ENCODE data around the gene MCHR2.

The MCHR2 gene

DNA sequence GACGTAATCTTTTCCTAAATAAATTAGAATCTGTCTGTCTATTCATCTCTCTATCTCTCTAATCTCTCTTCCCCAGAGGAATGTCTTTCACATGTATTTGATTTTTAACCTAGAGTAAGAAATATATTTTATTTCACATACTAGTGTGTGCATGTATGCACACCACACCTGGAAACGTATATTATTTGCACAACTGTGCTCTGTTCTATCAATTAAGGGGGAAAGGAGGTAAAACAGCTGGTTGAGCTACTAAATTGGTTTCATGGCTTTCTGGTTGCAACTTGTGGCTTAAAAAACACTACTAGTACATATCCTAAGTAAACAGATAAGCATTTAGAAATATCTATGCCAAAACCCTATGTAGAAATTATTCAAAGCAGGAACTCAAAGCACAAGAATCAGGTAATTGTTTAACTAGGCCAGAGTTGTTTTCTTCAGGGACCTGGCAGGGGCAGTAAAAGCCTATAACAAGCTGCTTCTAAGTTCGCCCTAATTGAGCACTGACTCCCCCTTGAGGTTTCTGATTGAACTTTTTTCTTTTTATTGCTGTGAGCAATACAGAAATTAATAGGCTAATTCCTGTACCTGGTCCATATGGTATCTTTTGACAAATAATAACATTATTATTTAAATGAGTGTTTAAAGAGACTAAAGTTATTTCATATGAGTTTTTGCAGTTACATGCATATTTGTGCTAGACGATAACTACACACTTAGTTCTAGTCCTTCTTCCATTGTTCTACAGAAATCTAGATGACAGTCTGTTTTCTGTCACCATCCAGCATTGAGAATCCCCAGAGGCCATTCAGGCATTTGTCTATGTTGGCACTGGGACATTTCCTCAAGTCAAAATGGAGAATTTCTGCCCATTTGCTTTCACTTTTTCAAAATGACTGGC, 88.6 kb downstream of the MCHR2 start:
- no peak for DNase-seq
- ATAC-seq = peak; percentile 40

DNA sequence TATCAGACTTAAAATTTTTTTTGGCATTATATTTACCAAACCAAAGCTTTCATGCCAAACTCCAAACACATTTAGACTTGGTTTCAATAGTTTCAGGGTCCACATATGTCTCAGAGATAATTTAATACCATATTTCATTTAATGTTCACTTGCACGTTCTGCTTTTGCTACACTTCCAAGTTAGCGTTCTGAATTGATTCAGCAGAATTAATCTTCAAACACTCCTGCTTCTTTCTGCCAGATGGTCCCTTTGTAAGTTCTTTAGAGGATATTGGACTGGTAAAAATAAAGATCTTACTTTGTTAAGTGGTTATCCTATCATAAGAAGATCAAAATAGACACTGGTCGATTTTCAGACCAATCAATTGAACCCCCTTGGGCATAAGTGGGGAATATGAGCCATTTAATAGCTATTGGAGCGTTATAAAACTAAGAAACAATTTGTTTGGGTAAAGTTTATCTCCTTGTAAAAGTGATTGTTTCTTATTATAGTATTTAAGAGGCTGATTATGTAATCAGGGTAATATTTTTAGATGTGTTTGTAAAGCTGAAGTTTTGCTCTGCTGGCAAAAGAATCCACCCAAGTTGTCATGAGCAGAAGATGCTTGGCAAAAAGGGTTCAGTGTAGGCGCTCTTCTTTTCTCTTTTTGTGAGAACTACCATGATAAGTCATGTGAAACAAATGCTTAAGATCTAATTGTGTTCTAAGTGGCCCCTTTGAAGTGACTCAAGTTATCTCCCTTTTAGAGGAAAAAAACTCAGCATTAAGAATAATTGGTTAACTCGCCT, 92.2 kb downstream of the MCHR2 start:
- DNase-seq = no peak
- ATAC-seq = no peak

DNA sequence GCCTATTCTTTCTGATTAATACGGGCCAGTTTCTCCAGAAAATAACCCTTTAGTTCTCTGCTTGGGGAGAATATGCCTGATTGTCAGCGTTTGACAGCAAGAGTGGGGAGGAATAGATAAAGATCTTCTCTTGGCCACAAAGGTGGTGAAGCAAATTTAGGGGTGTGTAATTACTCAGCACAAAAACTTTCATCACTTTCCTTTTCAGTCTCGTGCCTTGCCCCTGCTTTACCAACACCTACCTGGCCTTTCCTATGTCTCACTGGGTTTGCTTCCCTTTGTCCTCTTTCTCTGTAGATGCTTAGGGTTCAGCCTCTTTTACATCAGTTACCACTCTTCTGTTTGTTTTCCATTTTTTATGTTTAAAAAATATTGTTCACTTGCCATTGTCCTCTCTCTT, 99.2 kb downstream of the MCHR2 start:
- ATAC-seq (no peak), DNase-seq (no peak)

- DNase-seq = no peak
- ATAC-seq = no peak
These were observed 107.0 kb downstream of the MCHR2 start for GRCh38 chr6:99887066-99887465.

DNA sequence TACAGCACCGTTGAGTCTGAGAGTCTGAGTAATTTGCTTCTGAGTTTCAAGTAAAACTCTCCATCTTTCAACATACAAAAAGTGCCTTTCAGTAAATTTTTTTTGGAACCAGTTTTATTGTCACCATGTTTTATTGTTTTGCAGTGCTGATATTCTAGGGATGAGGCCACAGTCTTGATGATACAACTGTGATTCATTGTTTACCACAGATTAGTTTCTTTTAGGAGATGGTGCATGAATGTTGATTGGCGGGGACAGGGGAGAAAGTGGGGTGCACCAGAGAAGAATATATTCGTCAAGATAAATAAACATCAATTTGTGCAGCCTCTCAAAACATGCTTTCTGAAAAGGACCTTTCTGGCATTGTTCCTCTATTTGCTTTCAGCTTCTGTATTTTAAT, 109.0 kb downstream of the MCHR2 start:
- ATAC-seq (no peak), DNase-seq (no peak)

- no peak for DNase-seq
These were observed 111.8 kb downstream of the MCHR2 start for GRCh38 chr6:99882128-99882702.

GRCh38 chr6:99879431-99879830, 114.6 kb downstream of the MCHR2 start:
- DNase-seq = no peak
- no peak for ATAC-seq

More at GRCh38 chr6:99882128-99882702, 111.8 kb downstream of the MCHR2 start:
- no peak for ATAC-seq

DNA sequence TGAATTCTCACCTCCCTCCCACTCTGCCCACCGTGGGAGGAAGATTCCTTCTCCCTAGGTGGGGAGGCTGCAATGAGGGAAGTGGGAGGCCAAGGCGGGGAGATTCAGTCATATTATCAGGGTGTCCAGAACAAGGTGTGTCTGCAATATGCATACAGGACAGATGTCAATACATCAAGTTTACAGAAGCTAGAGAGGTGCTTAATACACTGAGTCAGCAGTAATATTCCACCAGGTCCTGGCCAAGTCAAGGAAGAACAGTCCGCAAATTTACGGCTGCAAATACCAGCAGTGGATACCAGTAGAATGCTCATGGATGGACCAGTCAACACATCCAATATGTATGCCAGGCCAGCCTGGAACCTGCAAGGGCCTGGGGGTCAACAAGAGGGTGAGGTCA, 119.0 kb downstream of the MCHR2 start:
- ATAC-seq (no peak), DNase-seq (no peak)

- no peak for DNase-seq
- no peak for ATAC-seq
These were observed 120.9 kb downstream of the MCHR2 start for GRCh38 chr6:99873084-99873483.

DNA sequence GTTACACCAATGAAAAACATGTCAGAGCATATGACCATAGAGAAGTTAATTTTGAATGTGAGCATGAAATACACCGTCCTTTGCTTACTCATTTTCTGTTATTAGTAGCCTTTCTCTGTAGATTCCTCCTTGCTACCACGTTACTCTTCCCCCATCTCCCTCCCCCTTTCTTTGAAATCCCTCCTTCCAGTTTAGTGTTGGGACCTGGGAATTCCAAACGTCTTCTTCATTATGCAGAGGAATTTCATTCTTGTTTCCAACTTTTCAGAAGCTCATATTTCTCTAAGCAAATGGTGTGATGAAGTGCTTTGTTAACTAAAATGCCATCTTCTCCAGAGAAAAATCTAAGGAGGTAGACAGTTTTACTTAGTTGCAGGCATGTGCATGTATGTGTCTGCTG, 122.4 kb downstream of the MCHR2 start:
- ATAC-seq (no peak), DNase-seq (no peak)

Measured in stimulated activated naive CD8-positive, alpha-beta T cell treated with anti-CD3 and anti-CD28 coated beads, Interleukin-15, Interleukin-2, amounts not matched to agents 100 U/mL and 50 U/mL, for 24 hours (primary cell).